ENCODE results near the gene APRT.

GRCh38 chr16:88793251-88793954 lies 18.3 kb downstream of the APRT start:
- no peak for TF ChIP-seq CTCF (IDR thresholded peaks at IDR 0.05)
- no peak for TF ChIP-seq EP300 (IDR thresholded peaks at IDR 0.05)
- no peak for TF ChIP-seq POLR2A (IDR thresholded peaks at IDR 0.05; ENCODE audit: low read depth)

Data from esophagus muscularis mucosa (tissue), 4 donors.